Caki2 (cell line): Measurements from ENCODE around the gene IGFLR1. TPM values are rescaled to one million over a fixed set of nuclear protein-coding genes. Genes with fewer than 3 reads are reported as not detected.

Experiments used
- DNase-seq: peaks from one replicate; pipeline ENCODE4 v3.0.0-alpha.2; 2015; ENCODE audit warnings: low read depth
- in situ Hi-C: cut with HindIII; loops from 2 replicates; pipeline ENCODE4 v1.10.0; 2016; ENCODE audit warnings: low sequenced_read_pairs, low pct_unique_long_range_greater_than_20kb, mixed read lengths
- total RNA-seq: library from RNA; depleted of rRNA; stranded (reverse); fragments of >200 nt; shearing (Covaris generic); gene quantifications from 2 replicates; pipeline ENCODE4 v1.2.3, GENCODE V29; 2014; ENCODE audit warnings: low replicate concordance

The IGFLR1 gene
- total RNA-seq, 1 experiment from 2014 or later: 10.1 TPM

GRCh38 chr19:35716801-35717664 is 25.2 kb downstream of the IGFLR1 start:
- in situ Hi-C loops: no loop called here

GRCh38 chr19:35715981-35716800 is 26.1 kb downstream of the IGFLR1 start:
- no peak for DNase-seq
- in situ Hi-C loops: no loop called here

More at GRCh38 chr19:35716801-35717664, 25.2 kb downstream of the IGFLR1 start:
- DNase-seq: peak; percentile 94

- in situ Hi-C loops: no loop called here
- no peak for DNase-seq
Observed at GRCh38 chr19:35715355-35715809, 26.9 kb downstream of the IGFLR1 start.

GRCh38 chr19:35714601-35715354 is 27.5 kb downstream of the IGFLR1 start:
- in situ Hi-C loops: no loop called here

GRCh38 chr19:35713904-35714495 is 28.3 kb downstream of the IGFLR1 start:
- in situ Hi-C loops: no loop called here
- DNase-seq: no peak

More at GRCh38 chr19:35714601-35715354, 27.5 kb downstream of the IGFLR1 start:
- no peak for DNase-seq

- in situ Hi-C loops: no loop called here
Observed at GRCh38 chr19:35713506-35713850, 28.8 kb downstream of the IGFLR1 start.

GRCh38 chr19:35712567-35713505 is 29.4 kb downstream of the IGFLR1 start:
- no peak for DNase-seq
- in situ Hi-C loops: no loop called here

More at GRCh38 chr19:35713506-35713850, 28.8 kb downstream of the IGFLR1 start:
- DNase-seq: no peak

GRCh38 chr19:35710784-35711723 is 31.2 kb downstream of the IGFLR1 start:
- no peak for DNase-seq
- in situ Hi-C loops: no loop called here

GRCh38 chr19:35708391-35708790 is 33.9 kb downstream of the IGFLR1 start:
- in situ Hi-C loops: no loop called here
- DNase-seq: no peak

GRCh38 chr19:35704218-35704617 is 38.0 kb downstream of the IGFLR1 start, which contains the start of gene ZBTB32:
Gene ZBTB32 (plus strand): TSS chr19:35704558. CDS start chr19:35714627, 10,069 bp downstream.
- no peak for DNase-seq
- in situ Hi-C loops: no loop called here

GRCh38 chr19:35703343-35703742 is 38.9 kb downstream of the IGFLR1 start:
- DNase-seq: no peak
- in situ Hi-C loops: no loop called here

GRCh38 chr19:35702223-35703012 is 39.8 kb downstream of the IGFLR1 start:
- in situ Hi-C loops: no loop called here
- peak; percentile 96 for DNase-seq

GRCh38 chr19:35696835-35697234 is 45.4 kb downstream of the IGFLR1 start:
- no peak for DNase-seq
- in situ Hi-C loops: no loop called here

GRCh38 chr19:35695895-35696422 is 46.3 kb downstream of the IGFLR1 start:
- no peak for DNase-seq
- in situ Hi-C loops: no loop called here
